Activated T-cell treated with anti-CD3 and anti-CD28 coated beads, Interleukin-2, amount 50 U/mL, for 4 hours (primary cell): ENCODE data around the gene BOC. TPM values are rescaled to one million over a fixed set of nuclear protein-coding genes. Genes with fewer than 3 reads are reported as not detected.

ENCODE experiments used
- ATAC-seq, 2 donors: fragments of 200-7000 bp; cut with Tn5 transposase; one replicate each; pipeline ENCODE4 v1.10.0; 2021
- DNase-seq: peaks from one replicate; pipeline ENCODE4 v3.0.0-alpha.2; 2020
- H3K27me3 Mint-ChIP-seq: one replicate; pipeline ENCODE4 v1.8.0; 2021; ENCODE audit warnings: low read depth, mixed read lengths
- H3K36me3 Mint-ChIP-seq: one replicate; pipeline ENCODE4 v1.8.0; 2022; ENCODE audit warnings: mixed read lengths; ENCODE audit not compliant: insufficient read depth
- H3K4me1 Mint-ChIP-seq: one replicate; pipeline ENCODE4 v1.8.0; 2021; ENCODE audit warnings: low read depth, mixed read lengths
- H3K4me3 Mint-ChIP-seq: one replicate; pipeline ENCODE4 v1.8.0; 2021; ENCODE audit warnings: mild to moderate bottlenecking, moderate library complexity, mixed read lengths
- H3K9me3 Mint-ChIP-seq: one replicate; pipeline ENCODE4 v1.8.0; 2021; ENCODE audit warnings: mixed read lengths
- total RNA-seq, 3 donors: library from RNA; stranded (reverse); gene quantifications; one replicate each; pipeline ENCODE4 v1.2.1, GENCODE V29; 2021

Gene BOC
- total RNA-seq, 3 donors from 2014 or later: 0.18 to 0.35 TPM; not detected in 1

DNA sequence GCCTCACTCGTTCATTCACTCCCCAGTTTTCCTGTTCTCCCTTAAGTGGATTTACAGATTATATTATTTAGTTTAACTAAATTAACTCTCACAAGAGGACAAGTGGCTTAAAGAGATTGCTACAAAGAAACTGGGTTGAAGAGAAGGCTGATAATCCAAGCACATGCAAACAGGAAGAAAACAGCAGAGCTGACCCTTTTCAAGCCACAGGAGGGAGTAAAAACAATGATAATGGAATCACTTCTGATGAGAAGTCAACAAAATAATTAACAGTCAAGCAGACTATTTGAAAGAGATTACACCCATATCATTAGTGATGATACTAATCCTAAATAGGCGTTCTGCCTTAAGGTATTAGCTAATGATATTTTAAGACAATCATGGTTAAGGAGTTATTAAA, 31.7 kb downstream of the BOC start:
- H3K4me3 Mint-ChIP-seq: no peak overlapping the region
- DNase-seq: no peak
- no peak for ATAC-seq
- peaks cover 13% of the 10 kb centered on the region for H3K27me3 Mint-ChIP-seq
- H3K36me3 Mint-ChIP-seq: no peaks in the 10 kb centered on the region
- H3K9me3 Mint-ChIP-seq: no peaks in the 10 kb centered on the region
- peaks cover 6% of the 10 kb centered on the region for H3K4me1 Mint-ChIP-seq

DNA sequence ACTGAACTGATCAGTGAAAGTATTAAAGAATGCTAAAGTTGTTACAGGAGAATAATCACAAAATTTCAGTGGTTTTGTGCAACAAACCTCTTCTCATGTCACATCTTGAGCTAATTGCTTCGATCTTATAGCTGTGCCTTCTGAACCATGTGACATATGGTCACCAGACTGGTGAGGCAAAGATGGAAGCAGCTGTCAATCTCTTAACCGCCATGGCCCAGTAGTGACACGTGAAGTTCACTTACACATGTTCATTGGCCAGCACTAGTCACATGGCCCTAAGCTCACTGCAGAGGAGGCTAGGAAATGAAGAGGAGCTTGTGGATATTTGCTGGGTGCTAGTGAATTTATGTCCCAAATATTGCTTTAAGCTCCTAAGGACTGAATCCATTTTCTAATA, 32.5 kb downstream of the BOC start:
- ATAC-seq (no peak), DNase-seq (no peak)
- H3K4me3 Mint-ChIP-seq: no peak overlapping the region
- H3K36me3 Mint-ChIP-seq: no peaks in the 10 kb centered on the region
- peaks cover 6% of the 10 kb centered on the region for H3K4me1 Mint-ChIP-seq
- no peaks in the 10 kb centered on the region for H3K9me3 Mint-ChIP-seq
- peaks cover 13% of the 10 kb centered on the region for H3K27me3 Mint-ChIP-seq

DNA sequence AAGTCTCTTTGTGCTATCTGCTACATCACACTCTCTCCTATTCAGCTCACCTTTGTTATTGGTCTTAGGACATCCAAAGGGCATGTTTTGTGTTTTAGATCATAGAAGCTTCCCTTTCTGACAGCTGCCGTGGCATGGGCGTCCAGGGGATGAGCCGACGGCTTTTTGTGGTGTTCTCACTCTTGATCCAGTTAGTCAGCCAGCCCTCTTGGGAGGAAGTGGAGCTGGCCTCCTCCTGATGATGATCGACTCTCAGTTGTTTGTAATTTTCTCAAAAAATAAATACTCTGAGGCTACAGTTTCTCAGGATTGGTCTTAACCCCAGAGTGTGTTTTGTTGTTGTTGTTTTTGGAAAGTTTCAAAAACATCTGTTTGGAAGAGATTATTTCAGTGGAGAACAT, 34.4 kb downstream of the BOC start:
- Mint-ChIP-seq H3K4me3 (no peak overlapping the region), H3K4me1 (peaks cover 6% of the 10 kb centered on the region), H3K36me3 (no peaks in the 10 kb centered on the region), H3K9me3 (no peaks in the 10 kb centered on the region), H3K27me3 (peaks cover 12% of the 10 kb centered on the region)
- ATAC-seq (no peak), DNase-seq (no peak)

DNA sequence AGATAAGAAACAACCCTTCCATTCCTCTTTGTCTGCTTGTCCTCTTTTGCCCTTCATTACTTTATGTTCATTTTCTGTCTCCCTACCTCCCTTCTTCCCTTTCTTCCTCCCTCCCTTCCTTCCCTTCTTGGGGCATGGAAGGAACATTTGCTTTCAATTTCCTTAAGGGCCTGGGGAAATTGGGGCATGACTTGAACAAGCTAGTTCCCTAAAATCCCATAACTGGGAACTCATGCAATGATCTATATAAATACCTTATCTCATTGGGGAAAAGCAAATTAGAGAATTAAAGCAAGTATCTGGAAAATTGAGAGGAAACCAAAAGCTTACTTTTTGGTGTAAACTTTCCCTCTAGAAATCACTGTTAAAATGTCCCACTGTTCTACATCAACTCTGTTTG, 35.7 kb downstream of the BOC start:
- Mint-ChIP-seq H3K27me3 (peaks cover 9% of the 10 kb centered on the region), H3K4me1 (peaks cover 4% of the 10 kb centered on the region), H3K4me3 (no peak overlapping the region), H3K9me3 (no peaks in the 10 kb centered on the region), H3K36me3 (no peaks in the 10 kb centered on the region)
- DNase-seq (no peak), ATAC-seq (no peak)

DNA sequence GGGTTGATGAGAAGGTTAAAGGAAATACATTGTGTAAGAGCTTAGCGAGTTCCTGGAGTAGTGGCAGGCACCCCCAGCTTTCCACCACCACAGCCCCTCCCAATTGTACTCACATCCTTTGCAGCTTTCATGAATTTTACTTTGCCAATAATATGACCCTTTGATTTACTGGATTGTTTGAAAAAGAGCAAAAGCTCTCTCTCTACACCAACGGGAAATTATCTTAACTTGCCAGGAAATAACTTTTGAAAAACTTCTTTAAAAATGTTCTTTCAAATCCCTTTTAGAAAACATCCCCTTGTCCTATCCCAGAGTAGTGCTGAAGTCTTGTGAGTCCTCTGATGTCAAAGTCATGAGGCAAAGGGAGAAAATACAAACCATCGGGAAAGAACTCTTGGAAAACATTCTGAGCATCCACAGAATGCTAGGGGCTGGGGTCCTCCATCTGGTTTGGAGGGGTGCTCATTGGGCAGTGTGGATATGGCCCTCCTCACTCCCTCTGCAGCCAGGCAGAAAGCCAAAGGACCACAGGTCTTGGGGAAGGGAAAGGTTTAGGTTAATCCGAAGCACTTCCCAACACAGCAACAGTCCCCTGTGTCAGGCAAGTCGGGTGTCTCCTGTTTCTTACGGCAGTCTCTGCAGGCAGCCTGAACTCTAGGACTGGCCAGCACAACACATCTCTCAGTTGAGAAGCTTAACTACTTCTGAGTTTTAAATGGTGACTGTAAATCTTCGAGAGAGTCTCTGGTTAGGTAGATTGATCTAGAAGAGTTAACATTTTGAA, 36.5 kb downstream of the BOC start:
- Mint-ChIP-seq H3K9me3 (no peaks in the 10 kb centered on the region), H3K4me3 (no peak overlapping the region)
- no peak for ATAC-seq

DNA sequence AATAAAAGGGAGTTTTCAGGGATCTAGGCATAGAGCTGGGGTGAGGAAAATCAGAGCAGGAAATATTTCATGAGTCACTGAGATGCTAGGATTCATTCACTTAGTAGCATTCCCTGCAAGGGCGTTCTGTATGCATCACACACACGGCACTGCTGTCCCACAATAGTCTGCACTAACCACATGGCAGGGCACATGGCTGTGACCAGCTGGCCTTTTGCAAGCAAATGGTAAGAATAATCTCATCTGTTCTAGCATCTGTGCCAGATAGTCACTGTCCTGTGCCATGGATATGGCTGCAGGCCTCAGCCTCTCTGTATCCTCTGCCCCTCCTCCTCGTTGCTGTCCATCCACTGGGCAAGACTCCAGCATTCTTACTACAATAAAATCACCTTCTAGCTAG, 37.8 kb downstream of the BOC start:
- Mint-ChIP-seq H3K4me3 (no peak overlapping the region), H3K36me3 (no peaks in the 10 kb centered on the region), H3K4me1 (no peaks in the 10 kb centered on the region), H3K9me3 (no peaks in the 10 kb centered on the region), H3K27me3 (peaks cover 3% of the 10 kb centered on the region)
- no peak for ATAC-seq
- DNase-seq: no peak

More for the DNA sequence above, 36.5 kb downstream of the BOC start:
- H3K4me1 Mint-ChIP-seq: no peaks in the 10 kb centered on the region
- no peaks in the 10 kb centered on the region for H3K36me3 Mint-ChIP-seq
- no peak for DNase-seq
- peaks cover 7% of the 10 kb centered on the region for H3K27me3 Mint-ChIP-seq

DNA sequence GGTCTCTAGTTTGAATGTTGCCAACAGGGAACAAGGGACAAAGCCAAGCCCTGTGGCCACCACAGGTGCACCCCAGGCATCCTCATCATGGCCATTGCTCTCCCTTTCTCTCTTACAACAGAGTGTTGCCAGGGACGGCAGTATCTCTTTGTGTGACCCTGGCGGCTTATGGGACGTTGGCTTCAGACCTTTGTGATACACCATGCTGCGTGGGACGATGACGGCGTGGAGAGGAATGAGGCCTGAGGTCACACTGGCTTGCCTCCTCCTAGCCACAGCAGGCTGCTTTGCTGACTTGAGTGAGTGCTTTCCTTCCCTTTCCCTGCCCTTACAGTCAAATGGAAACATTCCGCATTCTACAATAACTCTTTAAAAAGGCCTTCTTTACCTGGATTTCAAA, 38.2 kb downstream of the BOC start:
- no peaks in the 10 kb centered on the region for H3K36me3 Mint-ChIP-seq
- ATAC-seq (no peak), DNase-seq (no peak)
- H3K4me1 Mint-ChIP-seq: no peaks in the 10 kb centered on the region
- H3K4me3 Mint-ChIP-seq: no peak overlapping the region
- H3K9me3 Mint-ChIP-seq: no peaks in the 10 kb centered on the region
- H3K27me3 Mint-ChIP-seq: peaks cover 3% of the 10 kb centered on the region

DNA sequence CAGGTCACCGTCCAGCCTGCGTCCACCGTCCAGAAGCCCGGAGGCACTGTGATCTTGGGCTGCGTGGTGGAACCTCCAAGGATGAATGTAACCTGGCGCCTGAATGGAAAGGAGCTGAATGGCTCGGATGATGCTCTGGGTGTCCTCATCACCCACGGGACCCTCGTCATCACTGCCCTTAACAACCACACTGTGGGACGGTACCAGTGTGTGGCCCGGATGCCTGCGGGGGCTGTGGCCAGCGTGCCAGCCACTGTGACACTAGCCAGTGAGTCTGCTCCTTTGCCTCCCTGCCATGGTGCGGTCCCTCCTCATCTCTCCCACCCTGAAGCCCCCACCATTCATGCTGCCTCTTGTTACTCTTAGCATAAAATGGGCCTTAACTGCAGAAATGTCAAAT, 39.2 kb downstream of the BOC start:
- no peak for ATAC-seq
- Mint-ChIP-seq H3K36me3 (no peaks in the 10 kb centered on the region), H3K9me3 (no peaks in the 10 kb centered on the region), H3K4me3 (no peak overlapping the region), H3K27me3 (peaks cover 3% of the 10 kb centered on the region), H3K4me1 (no peaks in the 10 kb centered on the region)
- no peak for DNase-seq

DNA sequence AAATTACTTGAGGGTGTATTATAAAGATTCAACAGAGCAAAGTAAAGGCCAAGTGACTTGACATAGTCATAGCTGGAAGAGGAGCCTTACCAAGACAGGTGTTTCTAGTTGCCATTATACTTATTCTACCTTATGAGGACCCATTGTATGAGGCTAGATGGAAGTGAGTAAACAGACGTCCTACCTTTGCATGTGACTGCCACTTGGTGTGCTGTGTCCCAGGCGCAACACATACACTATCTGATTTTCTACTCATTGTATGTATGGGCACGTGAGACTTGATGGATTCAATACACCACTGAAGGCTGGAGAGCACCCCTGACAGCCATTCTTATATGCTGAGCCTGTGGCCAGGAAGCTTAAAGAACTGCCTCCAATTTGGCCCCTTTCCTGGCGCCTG, 40.5 kb downstream of the BOC start:
- Mint-ChIP-seq H3K4me3 (no peak overlapping the region), H3K4me1 (no peaks in the 10 kb centered on the region), H3K36me3 (no peaks in the 10 kb centered on the region), H3K9me3 (no peaks in the 10 kb centered on the region), H3K27me3 (no peaks in the 10 kb centered on the region)
- ATAC-seq (no peak), DNase-seq (no peak)

DNA sequence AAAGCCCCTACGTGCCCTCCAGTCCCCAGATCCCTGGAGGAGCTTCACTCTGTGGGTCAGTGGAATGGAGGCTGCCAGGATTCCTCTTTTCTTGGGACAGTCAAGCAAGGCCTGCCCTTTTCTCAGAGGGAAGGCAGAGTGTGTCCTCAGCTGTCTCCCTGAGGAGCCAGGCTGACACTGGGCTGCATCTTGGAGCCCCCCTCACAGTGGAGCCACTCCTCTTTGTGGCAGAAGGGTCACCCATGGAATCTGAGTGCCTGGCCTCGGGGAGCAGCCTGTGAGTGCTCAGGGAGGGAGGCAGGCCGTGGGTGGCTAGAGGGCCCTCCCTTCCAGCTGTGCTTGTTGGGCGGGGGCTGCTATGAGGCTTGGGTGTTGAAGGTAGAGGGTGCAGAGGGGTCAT, 41.2 kb downstream of the BOC start:
- ATAC-seq: no peak
- Mint-ChIP-seq H3K4me3 (no peak overlapping the region), H3K27me3 (no peaks in the 10 kb centered on the region), H3K36me3 (no peaks in the 10 kb centered on the region), H3K4me1 (no peaks in the 10 kb centered on the region), H3K9me3 (no peaks in the 10 kb centered on the region)
- DNase-seq: no peak

DNA sequence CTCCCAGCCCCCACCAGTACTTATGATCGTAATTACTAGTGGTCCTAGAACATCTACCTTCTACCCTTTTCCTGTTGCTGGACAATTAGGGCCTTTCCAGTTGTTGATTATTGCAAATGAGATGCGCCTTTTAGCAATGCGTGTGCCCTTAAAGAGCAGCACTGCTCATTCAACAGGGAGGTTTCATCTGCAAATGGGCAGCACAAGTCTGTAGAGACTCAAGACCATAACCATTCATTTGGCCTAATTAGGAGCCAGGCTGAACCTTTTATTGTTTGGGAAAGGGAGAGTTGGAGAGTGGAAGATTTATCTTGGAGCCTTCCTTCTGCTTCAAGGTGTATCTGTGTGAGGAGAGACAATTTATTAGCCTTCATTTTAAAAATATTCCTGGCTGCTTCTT, 42.3 kb downstream of the BOC start:
- no peaks in the 10 kb centered on the region for H3K4me1 Mint-ChIP-seq
- ATAC-seq: no peak
- no peak for DNase-seq
- H3K36me3 Mint-ChIP-seq: no peaks in the 10 kb centered on the region
- H3K27me3 Mint-ChIP-seq: no peaks in the 10 kb centered on the region
- H3K9me3 Mint-ChIP-seq: no peaks in the 10 kb centered on the region
- H3K4me3 Mint-ChIP-seq: no peak overlapping the region

DNA sequence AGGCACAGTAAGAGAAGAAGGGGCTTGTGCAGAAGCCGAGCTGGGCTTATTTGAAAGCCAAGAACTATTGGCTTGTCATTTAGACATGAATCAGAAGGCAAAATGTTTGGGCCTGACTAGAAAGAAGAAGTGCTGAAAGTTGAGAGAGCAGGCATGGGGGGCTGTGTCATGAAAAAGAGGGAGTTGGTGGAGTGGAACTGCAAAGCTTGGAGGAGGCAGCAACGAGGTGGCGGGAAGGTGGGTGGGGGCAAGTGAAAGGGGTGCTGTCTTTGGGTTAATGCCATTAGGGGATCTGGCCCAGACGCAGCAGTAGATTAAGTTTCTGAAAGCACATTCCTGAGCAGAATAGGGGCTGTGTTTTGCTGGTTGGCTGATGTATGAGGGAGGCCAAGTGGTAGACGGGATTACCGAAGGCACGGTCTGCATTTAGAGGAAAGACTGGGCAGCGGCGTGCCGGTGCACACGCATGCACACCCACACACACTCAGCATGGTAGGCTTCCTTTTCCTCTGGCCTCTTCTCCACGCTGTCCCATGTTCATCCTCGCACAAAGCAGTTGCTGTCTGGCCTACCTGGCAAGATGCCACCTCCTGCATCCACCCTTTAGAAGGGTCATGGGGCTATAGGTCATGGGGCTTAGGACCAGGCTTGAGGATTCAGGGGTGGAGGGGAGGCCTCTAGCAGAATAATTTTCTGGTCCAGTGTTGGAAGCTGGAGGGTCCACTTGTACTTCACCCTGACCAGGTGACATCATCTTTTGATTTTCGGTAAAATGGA, 43.0 kb downstream of the BOC start:
- Mint-ChIP-seq H3K36me3 (no peaks in the 10 kb centered on the region), H3K9me3 (no peaks in the 10 kb centered on the region), H3K4me3 (no peak overlapping the region), H3K27me3 (peaks cover 3% of the 10 kb centered on the region), H3K4me1 (no peaks in the 10 kb centered on the region)
- DNase-seq: no peak
- no peak for ATAC-seq

DNA sequence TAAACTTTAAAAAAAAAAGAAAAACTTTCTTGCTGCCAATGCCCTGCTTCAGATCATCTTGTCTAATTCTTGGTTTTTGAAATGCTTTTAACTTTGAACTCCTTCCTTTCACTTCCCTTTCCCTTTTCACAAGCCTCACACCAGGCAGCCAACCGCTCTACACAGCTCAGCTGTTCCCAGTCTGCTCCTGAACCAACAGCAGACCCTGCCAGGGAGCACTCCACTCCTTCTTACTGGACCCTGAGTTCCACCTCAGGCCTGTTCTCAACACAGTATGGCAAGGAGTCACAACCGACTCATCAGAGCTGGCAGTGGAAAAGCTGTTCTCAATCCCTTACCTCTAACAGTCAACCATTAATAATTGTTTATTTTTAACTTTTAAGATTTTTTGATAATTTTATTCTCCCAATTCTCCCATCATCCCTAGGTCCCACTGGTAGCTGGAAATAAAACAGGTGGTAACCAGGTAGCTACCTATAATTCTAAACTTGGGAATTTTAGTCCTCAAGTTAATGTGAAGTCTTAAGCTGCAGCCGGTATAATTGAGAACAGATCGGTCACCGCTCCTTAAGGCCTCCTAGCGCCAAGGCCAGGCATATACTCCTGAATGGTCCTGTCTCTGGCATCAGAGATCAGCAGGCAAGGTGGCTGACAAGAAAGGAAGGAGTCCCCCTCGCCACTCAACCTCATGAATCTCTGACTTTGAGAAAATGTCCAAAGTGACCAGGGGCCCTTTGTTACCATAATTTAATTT, 43.9 kb downstream of the BOC start:
- Mint-ChIP-seq H3K36me3 (no peaks in the 10 kb centered on the region), H3K9me3 (no peaks in the 10 kb centered on the region), H3K27me3 (peaks cover 3% of the 10 kb centered on the region), H3K4me3 (no peak overlapping the region), H3K4me1 (no peaks in the 10 kb centered on the region)
- DNase-seq (no peak), ATAC-seq (no peak)

DNA sequence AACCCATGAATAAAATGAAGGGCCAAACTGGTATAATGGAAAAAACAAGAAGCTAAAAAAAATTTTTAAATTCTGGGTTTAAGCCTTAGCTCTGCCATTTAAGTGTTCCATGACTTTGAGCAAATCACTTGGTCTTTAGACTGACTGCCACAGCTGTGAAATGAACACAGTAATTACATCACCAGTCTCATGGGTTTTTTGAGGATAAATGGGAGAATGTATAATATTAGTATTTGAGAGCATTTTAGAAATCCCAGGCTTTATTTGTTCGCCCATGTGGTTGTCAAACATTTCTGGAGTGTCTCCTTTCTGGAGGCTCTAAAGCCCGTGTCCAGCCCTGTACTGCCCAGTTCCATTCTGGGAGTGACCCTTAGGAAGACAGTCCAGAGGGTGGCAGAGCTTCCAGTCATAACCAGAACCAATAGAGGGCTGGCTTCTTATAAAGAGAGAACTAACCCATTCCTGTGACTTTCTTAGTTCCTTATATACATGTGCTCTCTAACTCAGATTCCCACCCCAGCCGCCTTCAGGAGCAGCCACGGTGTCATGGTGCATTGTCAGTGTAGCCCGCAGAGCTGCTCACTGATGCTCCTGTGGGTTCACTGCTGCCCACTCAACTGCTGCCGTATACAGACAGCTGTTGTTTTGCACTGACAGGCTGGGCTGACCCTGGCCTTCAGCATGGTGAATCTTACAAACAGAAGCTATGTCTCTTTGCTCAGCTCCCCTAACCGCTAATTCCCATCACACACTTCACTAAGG, 44.7 kb downstream of the BOC start:
- H3K4me1 Mint-ChIP-seq: no peaks in the 10 kb centered on the region
- no peak overlapping the region for H3K4me3 Mint-ChIP-seq
- no peaks in the 10 kb centered on the region for H3K9me3 Mint-ChIP-seq
- no peaks in the 10 kb centered on the region for H3K36me3 Mint-ChIP-seq
- DNase-seq (no peak), ATAC-seq (no peak)
- H3K27me3 Mint-ChIP-seq: peaks cover 4% of the 10 kb centered on the region
